ENCODE results near the gene CPT2.

The CPT2 gene

DNA sequence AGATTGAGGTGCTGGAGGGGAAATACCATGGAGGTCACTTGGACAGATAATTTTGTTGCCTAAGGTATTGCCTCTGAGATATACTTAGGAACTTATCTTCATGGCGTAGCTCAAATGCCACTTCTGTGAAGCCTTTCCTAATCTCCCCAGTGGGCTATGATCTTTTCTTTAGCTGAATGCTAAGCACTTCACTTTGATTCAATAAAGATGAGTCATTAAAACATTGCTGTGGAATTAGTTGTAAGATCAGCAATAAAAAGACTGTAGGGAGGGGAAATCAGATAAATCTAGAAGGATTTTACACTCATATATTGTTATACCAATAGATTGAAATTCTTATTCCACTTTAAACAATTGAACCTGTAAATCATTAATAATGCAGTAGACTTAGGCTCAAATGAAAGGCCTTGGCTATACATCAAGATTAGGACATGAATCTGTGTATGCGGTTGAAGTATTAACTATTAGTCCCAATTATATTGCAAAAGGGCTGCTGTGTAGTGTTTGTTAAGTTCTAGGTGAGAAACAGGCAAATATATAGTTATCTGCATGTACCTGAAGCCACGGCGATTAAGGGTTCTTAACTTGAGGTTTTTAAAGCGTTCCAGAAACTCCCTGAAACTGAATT lies 60.9 kb downstream of the CPT2 start:
- FAIRE-seq, result no peak

GRCh38 chr1:53258216-53258615 lies 61.6 kb downstream of the CPT2 start:
- no peak for FAIRE-seq

More for the DNA sequence above, 60.9 kb downstream of the CPT2 start:
- no peak for DNase-seq (ENCODE audit: extremely low spot score, insufficient read length, low read depth)

GRCh38 chr1:53259932-53260331 lies 63.3 kb downstream of the CPT2 start:
- DNase-seq (ENCODE audit: extremely low spot score, insufficient read length, low read depth), result no peak
- peak; percentile 64 for FAIRE-seq

More at GRCh38 chr1:53258216-53258615, 61.6 kb downstream of the CPT2 start:
- DNase-seq (ENCODE audit: extremely low spot score, insufficient read length, low read depth), result no peak

GRCh38 chr1:53260631-53261247 lies 64.1 kb downstream of the CPT2 start:
- no peak for FAIRE-seq

GRCh38 chr1:53262000-53262399 lies 65.4 kb downstream of the CPT2 start:
- no peak for DNase-seq (ENCODE audit: extremely low spot score, insufficient read length, low read depth)

More at GRCh38 chr1:53260631-53261247, 64.1 kb downstream of the CPT2 start:
- DNase-seq (ENCODE audit: extremely low spot score, insufficient read length, low read depth), result no peak

More at GRCh38 chr1:53262000-53262399, 65.4 kb downstream of the CPT2 start:
- no peak for FAIRE-seq
